OCI-LY1 (cell line): Measurements from ENCODE around the gene RET.

Source experiments
- EZH2 ChIP-seq: fragments of 200-600 bp; sonication (generic), shearing (Covaris generic); IDR thresholded peaks from 2 replicates; pipeline ENCODE4 v1.8.0; 2017; ENCODE audit warnings: borderline replicate concordance, mixed run types, mild to moderate bottlenecking, antibody characterized with exemption, low read length, moderate library complexity, mixed read lengths
- TF ChIP-seq, protein P1 (sequence below): fragments of 200-600 bp; sonication (generic), shearing (Covaris generic); IDR thresholded peaks from 2 replicates; pipeline ENCODE4 v1.5.1; 2017; ENCODE audit warnings: mild to moderate bottlenecking, antibody characterized with exemption, low read length, moderate library complexity, mixed read lengths

- TF ChIP-seq, protein P1, sequence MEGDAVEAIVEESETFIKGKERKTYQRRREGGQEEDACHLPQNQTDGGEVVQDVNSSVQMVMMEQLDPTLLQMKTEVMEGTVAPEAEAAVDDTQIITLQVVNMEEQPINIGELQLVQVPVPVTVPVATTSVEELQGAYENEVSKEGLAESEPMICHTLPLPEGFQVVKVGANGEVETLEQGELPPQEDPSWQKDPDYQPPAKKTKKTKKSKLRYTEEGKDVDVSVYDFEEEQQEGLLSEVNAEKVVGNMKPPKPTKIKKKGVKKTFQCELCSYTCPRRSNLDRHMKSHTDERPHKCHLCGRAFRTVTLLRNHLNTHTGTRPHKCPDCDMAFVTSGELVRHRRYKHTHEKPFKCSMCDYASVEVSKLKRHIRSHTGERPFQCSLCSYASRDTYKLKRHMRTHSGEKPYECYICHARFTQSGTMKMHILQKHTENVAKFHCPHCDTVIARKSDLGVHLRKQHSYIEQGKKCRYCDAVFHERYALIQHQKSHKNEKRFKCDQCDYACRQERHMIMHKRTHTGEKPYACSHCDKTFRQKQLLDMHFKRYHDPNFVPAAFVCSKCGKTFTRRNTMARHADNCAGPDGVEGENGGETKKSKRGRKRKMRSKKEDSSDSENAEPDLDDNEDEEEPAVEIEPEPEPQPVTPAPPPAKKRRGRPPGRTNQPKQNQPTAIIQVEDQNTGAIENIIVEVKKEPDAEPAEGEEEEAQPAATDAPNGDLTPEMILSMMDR = no peak
- no peak for TF ChIP-seq EZH2
These were observed 46.7 kb downstream of the RET start for GRCh38 chr10:43123361-43124093.
